Natural killer cell (primary cell): ENCODE results near the gene FOXI1. TPM values are rescaled to one million over a fixed set of nuclear protein-coding genes. Genes with fewer than 3 reads are reported as not detected.

Source experiments
- ATAC-seq, 3 donors: fragments of 150-1000 bp in 2 of 3; fragments of 200-7000 bp in 1 of 3; cut with Tn5 transposase; 1 replicate in 1 of 3; 2 replicates in 2 of 3; pipeline ENCODE4 v1.10.0; 2021; ENCODE audit warnings: mild to moderate bottlenecking in 2 of 3, moderate library complexity in 2 of 3
- DNase-seq, 2 donors: peaks; one replicate each; pipeline versions ENCODE4 v3.0.0 to v3.0.0-alpha.2; 2013 to 2021; ENCODE audit warnings: mixed read lengths in 1 of 2
- H3K27ac ChIP-seq: one replicate; pipeline ENCODE4 v1.5.1; 2013; ENCODE audit warnings: mild to moderate bottlenecking, low read length
- H3K27me3 ChIP-seq: one replicate; pipeline ENCODE4 v1.6.1; 2013; ENCODE audit warnings: low read length; ENCODE audit not compliant: control insufficient read depth, insufficient read depth
- H3K36me3 ChIP-seq: one replicate; pipeline ENCODE4 v1.6.1; 2013; ENCODE audit warnings: low read length; ENCODE audit not compliant: control insufficient read depth, insufficient read depth
- H3K4me1 ChIP-seq: one replicate; pipeline ENCODE4 v1.6.1; 2013; ENCODE audit warnings: low read length; ENCODE audit not compliant: control insufficient read depth, insufficient read depth
- H3K4me3 ChIP-seq: one replicate; pipeline ENCODE4 v1.5.1; 2013; ENCODE audit warnings: low read length
- H3K9me3 ChIP-seq: one replicate; pipeline ENCODE4 v1.6.1; 2013; ENCODE audit warnings: low read length; ENCODE audit not compliant: control insufficient read depth, insufficient read depth
- H3K27ac Mint-ChIP-seq, 2 donors: one replicate each; pipeline ENCODE4 v1.8.0; 2022; ENCODE audit warnings: mild to moderate bottlenecking in 2 of 2, mixed read lengths in 2 of 2, moderate library complexity in 1 of 2
- H3K27me3 Mint-ChIP-seq, 2 donors: one replicate each; pipeline ENCODE4 v1.8.0; 2022; ENCODE audit warnings: low read depth in 2 of 2, mixed read lengths in 2 of 2
- H3K36me3 Mint-ChIP-seq: one replicate; pipeline ENCODE4 v1.8.0; 2022; ENCODE audit warnings: mixed read lengths
- H3K4me1 Mint-ChIP-seq, 2 donors: one replicate each; pipeline ENCODE4 v1.8.0; 2022; ENCODE audit warnings: mixed read lengths in 2 of 2
- H3K4me3 Mint-ChIP-seq: one replicate; pipeline ENCODE4 v1.8.0; 2022; ENCODE audit warnings: mild to moderate bottlenecking, moderate library complexity, mixed read lengths
- H3K9me3 Mint-ChIP-seq, 2 donors: one replicate each; pipeline ENCODE4 v1.8.0; 2022; ENCODE audit warnings: mixed read lengths in 2 of 2
- CTCF ChIP-seq: fragments of 200-600 bp; IDR thresholded peaks from one replicate; pipeline ENCODE4 v1.8.0; 2022; ENCODE audit warnings: antibody characterized with exemption
- WGBS: methylation state at CpG from one replicate; pipeline ENCODE4 v1.1.7; 2013; ENCODE audit warnings: missing lambda C conversion rate; ENCODE audit not compliant: insufficient coverage; 5-methylcytosine and 5-hydroxymethylcytosine counted together
- intact Hi-C: fragments of 100-400 bp; cut with micrococcal nuclease; formaldehyde crosslinking; loops from one replicate; pipeline ENCODE4 v1.14.2; 2022
- total RNA-seq, 4 donors: library from RNA; stranded (reverse); fragments of 120-200 nt in 1 of 4; gene quantifications; one replicate each; pipeline versions ENCODE4 v1.2.3 to v1.2.4, GENCODE V29; 2013 to 2022

Gene FOXI1
- total RNA-seq, 3 donors from 2014 or later (not counting 1 experiment from before 2014, with no cell fraction given) = 0.18 TPM; not detected in 2

GRCh38 chr5:170076211-170076610 lies 29.5 kb upstream of the FOXI1 start:
- intact Hi-C loops = no loop called here
- Histone ChIP-seq H3K27me3 (no peaks in the 10 kb centered on the region), H3K27ac (no peak overlapping the region), H3K4me1 (no peaks in the 10 kb centered on the region), H3K36me3 (peaks cover 81% of the 10 kb centered on the region), H3K9me3 (no peaks in the 10 kb centered on the region), H3K4me3 (no peak overlapping the region)
- Mint-ChIP-seq H3K9me3 (no peaks in the 10 kb centered on the region), H3K4me1 (peaks cover 0 to 8% of the 10 kb centered on the region in 2 donors), H3K27me3 (no peaks in the 10 kb centered on the region), H3K27ac (no peak overlapping the region), H3K4me3 (no peak overlapping the region), H3K36me3 (peaks cover 13% of the 10 kb centered on the region)
- ATAC-seq (no peak), DNase-seq (no peak)
- TF ChIP-seq CTCF = no peak
- 100% methylated on average over 1 of the region's 1 CpG for WGBS

- no peaks in the 10 kb centered on the region for H3K4me1 ChIP-seq
- Mint-ChIP-seq H3K4me1 (peaks cover 0 to 8% of the 10 kb centered on the region in 2 donors), H3K36me3 (peaks cover 9% of the 10 kb centered on the region), H3K9me3 (no peaks in the 10 kb centered on the region), H3K4me3 (no peak overlapping the region), H3K27ac (no peak overlapping the region), H3K27me3 (no peaks in the 10 kb centered on the region)
- intact Hi-C loops = no loop called here
- H3K36me3 ChIP-seq = peaks cover 84% of the 10 kb centered on the region
- H3K27me3 ChIP-seq = no peaks in the 10 kb centered on the region
- ATAC-seq = no peak
- no peak for DNase-seq
- H3K27ac ChIP-seq = no peak overlapping the region
- no peak for TF ChIP-seq CTCF
- H3K9me3 ChIP-seq = no peaks in the 10 kb centered on the region
- no peak overlapping the region for H3K4me3 ChIP-seq
These were observed 29.0 kb upstream of the FOXI1 start for GRCh38 chr5:170076739-170077138.

- no peaks in the 10 kb centered on the region for H3K27me3 ChIP-seq
- no peaks in the 10 kb centered on the region for H3K27me3 Mint-ChIP-seq
- H3K27ac ChIP-seq = no peak overlapping the region
- H3K36me3 ChIP-seq = peaks cover 88% of the 10 kb centered on the region
- no peaks in the 10 kb centered on the region for H3K4me1 ChIP-seq
- H3K27ac Mint-ChIP-seq = no peak overlapping the region
- peaks cover 0 to 8% of the 10 kb centered on the region in 2 donors for H3K4me1 Mint-ChIP-seq
- no peak for ATAC-seq
- intact Hi-C loops = no loop called here
- no peak overlapping the region for H3K4me3 ChIP-seq
- no peak for TF ChIP-seq CTCF
- DNase-seq = no peak
- 93% methylated on average over 4 of the region's 5 CpGs for WGBS
- no peaks in the 10 kb centered on the region for H3K9me3 ChIP-seq
- H3K9me3 Mint-ChIP-seq = no peaks in the 10 kb centered on the region
- H3K4me3 Mint-ChIP-seq = no peak overlapping the region
- H3K36me3 Mint-ChIP-seq = peaks cover 9% of the 10 kb centered on the region
These were observed 28.2 kb upstream of the FOXI1 start for GRCh38 chr5:170077526-170077925.

GRCh38 chr5:170078458-170078857 lies 27.2 kb upstream of the FOXI1 start:
- no peaks in the 10 kb centered on the region for H3K9me3 Mint-ChIP-seq
- no peak overlapping the region for H3K4me3 Mint-ChIP-seq
- Histone ChIP-seq H3K27me3 (no peaks in the 10 kb centered on the region), H3K4me1 (no peaks in the 10 kb centered on the region), H3K9me3 (no peaks in the 10 kb centered on the region), H3K27ac (no peak overlapping the region), H3K4me3 (no peak overlapping the region), H3K36me3 (peaks cover 92% of the 10 kb centered on the region)
- H3K27ac Mint-ChIP-seq = no peak overlapping the region
- peaks cover 0 to 8% of the 10 kb centered on the region in 2 donors for H3K4me1 Mint-ChIP-seq
- H3K36me3 Mint-ChIP-seq = peaks cover 12% of the 10 kb centered on the region
- intact Hi-C loops = no loop called here
- no peak for TF ChIP-seq CTCF
- 97% methylated on average over 3 of the region's 3 CpGs for WGBS
- no peak for ATAC-seq
- H3K27me3 Mint-ChIP-seq = no peaks in the 10 kb centered on the region
- DNase-seq = no peak
